GM12878 (cell line): ENCODE measurements around the gene PLEKHG1. TPM values are rescaled to one million over a fixed set of nuclear protein-coding genes. Genes with fewer than 3 reads are reported as not detected.

Experiments
- ATAC-seq: fragments of 200-7000 bp; cut with Tn5 transposase; 3 replicates; pipeline ENCODE4 v1.9.1; 2020; ENCODE audit warnings: mild to moderate bottlenecking, moderate library complexity
- BruUV-seq: library from RNA; stranded (reverse); fragments of 400-500 nt; replicated peaks from 2 replicates; lab custom pipeline; 2021; lab: Mats Ljungman, UMichigan
- CTCF ChIA-PET: fragments of 300-600 bp; sonication (Branson Sonifier 250); formaldehyde crosslinking; extraction: SDS; loops from one replicate; lab custom pipeline; 2021; ENCODE audit warnings: inconsistent platforms; lab: Yijun Ruan, JAX
- POLR2A ChIA-PET: fragments of 350-600 bp; formaldehyde crosslinking; extraction: SDS; loops from one replicate; lab custom pipeline; 2021; ENCODE audit warnings: inconsistent platforms; lab: Charles Lee
- RAD21 ChIA-PET: fragments of 300-600 bp; sonication (Branson Sonifier 250); formaldehyde crosslinking; loops from one replicate; lab custom pipeline; 2023; ENCODE audit warnings: antibody characterized with exemption; ENCODE audit not compliant: unreplicated experiment; lab: Charles Lee
- SMC1A ChIA-PET: fragments of 300-600 bp; sonication (Branson Sonifier 250); formaldehyde crosslinking; loops from one replicate; lab custom pipeline; 2023; ENCODE audit not compliant: unreplicated experiment, uncharacterized antibody; lab: Charles Lee
- DNase-seq: peaks from one replicate; pipeline ENCODE4 v3.0.0-alpha.2; 2011; ENCODE audit warnings: low read depth, low spot score
- FAIRE-seq: peaks from 3 replicates; lab custom pipeline; 2011; peaks lifted over from hg19 to GRCh38; lab: Jason Lieb, UNC
- H2AFZ ChIP-seq: 2 replicates; pipeline ENCODE4 v1.6.0; 2011; ENCODE audit warnings: low read depth, low read length, control low read depth; ENCODE audit not compliant: control insufficient read depth
- H3K27ac ChIP-seq: 2 replicates; pipeline ENCODE4 v1.5.1; 2011; ENCODE audit warnings: control low read depth; ENCODE audit not compliant: control insufficient read depth, insufficient read depth
- H3K27me3 ChIP-seq, 2 experiments: replicated peaks in 1 of 2; 2 replicates each; pipeline versions ENCODE4 v1.6.0 to v1.6.1; 2011; ENCODE audit warnings: low read length in 1 of 2; ENCODE audit not compliant: control insufficient read depth in 2 of 2, insufficient read depth in 2 of 2
- H3K36me3 ChIP-seq, 2 experiments: 2 replicates each; pipeline ENCODE4 v1.5.1; 2011; ENCODE audit warnings: low read length in 1 of 2; ENCODE audit not compliant: control insufficient read depth in 2 of 2, insufficient read depth in 2 of 2
- H3K4me1 ChIP-seq: 2 replicates; pipeline ENCODE4 v1.6.1; 2011; ENCODE audit warnings: mild to moderate bottlenecking, low read length, moderate library complexity, mixed read lengths; ENCODE audit not compliant: control insufficient read depth, insufficient read depth
- H3K4me2 ChIP-seq: 2 replicates; pipeline ENCODE4 v1.6.0; 2011; ENCODE audit warnings: control low read depth; ENCODE audit not compliant: control insufficient read depth, insufficient read depth
- H3K4me3 ChIP-seq: fragments of 200-600 bp; sonication (generic); 2 replicates; pipeline ENCODE4 v1.5.1; 2016
- H3K79me2 ChIP-seq: 2 replicates; pipeline ENCODE4 v1.6.0; 2011; ENCODE audit warnings: low read length; ENCODE audit not compliant: control insufficient read depth, insufficient read depth
- H3K9ac ChIP-seq: 2 replicates; pipeline ENCODE4 v1.8.0; 2011; ENCODE audit warnings: low read length, control low read depth, mixed read lengths; ENCODE audit not compliant: control insufficient read depth, insufficient read depth
- H3K9me3 ChIP-seq: replicated peaks from 3 replicates; pipeline ENCODE4 v1.5.1; 2011; ENCODE audit warnings: mild to moderate bottlenecking, low read length; ENCODE audit not compliant: control insufficient read depth, insufficient read depth
- H4K20me1 ChIP-seq: 2 replicates; pipeline ENCODE4 v1.6.0; 2011; ENCODE audit not compliant: control insufficient read depth, insufficient read depth
- ATF7 ChIP-seq: fragments of 450-650 bp; IDR thresholded peaks from 2 replicates; pipeline ENCODE4 v1.6.1; 2016; ENCODE audit warnings: low read depth, mild to moderate bottlenecking
- BHLHE40 ChIP-seq, 2 experiments: fragments of 450-650 bp in 1 of 2; IDR thresholded peaks; 2 replicates each; pipeline ENCODE4 v1.6.1; 2011 to 2017; ENCODE audit warnings: low read depth in 2 of 2, borderline replicate concordance in 1 of 2, improper control_type of control experiment in 1 of 2, low read length in 1 of 2, mild to moderate bottlenecking in 1 of 2
- PML ChIP-seq: IDR thresholded peaks from 2 replicates; pipeline ENCODE4 v1.6.1; 2012; ENCODE audit warnings: low read length, inconsistent platforms
- RAD51 ChIP-seq: fragments of 450-650 bp; IDR thresholded peaks from 2 replicates; pipeline ENCODE4 v1.6.1; 2016; ENCODE audit warnings: moderate library complexity, mild to moderate bottlenecking, inconsistent platforms
- RFX5 ChIP-seq: IDR thresholded peaks from 2 replicates; pipeline ENCODE4 v1.6.1; 2011; ENCODE audit warnings: low read depth, low read length, improper control_type of control experiment
- SIN3A ChIP-seq: IDR thresholded peaks from 2 replicates; pipeline ENCODE4 v1.6.1; 2012; ENCODE audit warnings: low read depth, low read length, improper control_type of control experiment
- TAF1 ChIP-seq: IDR thresholded peaks from 2 replicates; pipeline ENCODE4 v1.6.1; 2011; ENCODE audit warnings: mild to moderate bottlenecking, low read depth, low read length, borderline replicate concordance
- YY1 ChIP-seq: IDR thresholded peaks from 2 replicates; pipeline ENCODE4 v1.6.1; 2011; ENCODE audit warnings: low read depth, mild to moderate bottlenecking, low read length
- ZBTB4 ChIP-seq: fragments of 450-650 bp; formaldehyde crosslinking; IDR thresholded peaks from 2 replicates; pipeline ENCODE4 v1.4.0; 2022; ENCODE audit warnings: mild to moderate bottlenecking, moderate library complexity
- WGBS: methylation state at CpG from one replicate; pipeline ENCODE4 v1.1.6; 2016; ENCODE audit warnings: low lambda C conversion rate; ENCODE audit not compliant: insufficient replicate concordance, insufficient coverage; ENCODE audit errors: missing lambda C conversion rate; 5-methylcytosine and 5-hydroxymethylcytosine counted together
- in situ Hi-C: fragments of 300-500 bp; cut with MboI; formaldehyde crosslinking; loops from 9 replicates; pipeline ENCODE4 v1.14.3; 2018; ENCODE audit warnings: mixed read lengths
- intact Hi-C: fragments of 100-400 bp; cut with micrococcal nuclease; formaldehyde crosslinking; loops from one replicate; pipeline ENCODE4 v1.14.2; 2022; ENCODE audit not compliant: unreplicated experiment
- polyA plus RNA-seq, 11 experiments: library from polyadenylated mRNA; depleted of rRNA in 4 of 11; unstranded in 6 of 11; stranded (reverse) in 5 of 11; fragments of >200 nt; fragmentation: Nextera tagmentation in 4 of 11; fragmentation: Illumina TruSeq in 1 of 11; extraction: Ambion mirVana in 4 of 11; extraction: Trizol in 1 of 11; gene quantifications; 1 replicate in 1 of 11; 2 replicates in 10 of 11; pipeline versions ENCODE4 v1.2.1 to v1.2.3, GENCODE V29; 2011 to 2016; ENCODE audit warnings: inconsistent platforms in 2 of 11, missing spikeins in 2 of 11, low read depth in 1 of 11
- total RNA-seq, 4 experiments: library from RNA; depleted of rRNA in 3 of 4; stranded (reverse); fragments of >200 nt in 3 of 4; fragmentation: Illumina TruSeq in 1 of 4; extraction: Trizol in 1 of 4; gene quantifications; 2 replicates each; pipeline versions ENCODE4 v1.2.1 to v1.2.3, GENCODE V29; 2013 to 2021

The PLEKHG1 gene
- total and polyA plus RNA-seq, 10 of the 15 experiments (the other 5 are each of a cell fraction or from before 2014, with no cell fraction given) = 0.77 to 17.2 (median 4.9) TPM

GRCh38 chr6:150576651-150577226, 22.9 kb upstream of the PLEKHG1 start:
- Histone ChIP-seq H3K27me3 (peaks cover 0 to 3% of the 10 kb centered on the region in 2 experiments; a peak in 3 of 4 replicates), H3K9me3 (no peaks in the 10 kb centered on the region), H3K9ac (no peak overlapping the region), H3K4me2 (no peak overlapping the region), H3K4me3 (no peak overlapping the region), H4K20me1 (no peaks in the 10 kb centered on the region), H3K79me2 (no peaks in the 10 kb centered on the region), H3K36me3 (no peaks in the 10 kb centered on the region), H3K4me1 (peaks cover 5% of the 10 kb centered on the region; the same call in 1 of the 2 replicates), H2AFZ (no peak overlapping the region), H3K27ac (no peak overlapping the region)
- in situ Hi-C loops (no loop called here), intact Hi-C loops (no loop called here)
- CTCF ChIA-PET = no interaction called here
- ATAC-seq (no peak), FAIRE-seq (no peak), DNase-seq (no peak)
- 63% methylated on average over 15 of the region's 15 CpGs for WGBS
- SMC1A ChIA-PET = no interaction called here
- TF ChIP-seq SIN3A (no peak), ATF7 (no peak), BHLHE40 (IDR thresholded peaks at IDR 0.05; ENCODE audit: borderline replicate concordance in 1 of 2, low read depth in 2 of 2, low read length in 1 of 2) (no peak), YY1 (no peak), RAD51 (no peak), RFX5 (no peak), ZBTB4 (no peak), PML (no peak), TAF1 (no peak)
- POLR2A ChIA-PET = no interaction called here
- no TSS peak for BruUV-seq
- RAD21 ChIA-PET = no interaction called here
